ENCODE measurements around the gene RBP3. TPM values are rescaled to one million over a fixed set of nuclear protein-coding genes. Genes with fewer than 3 reads are reported as not detected.

Gene RBP3
- total and polyA plus RNA-seq, 7 donors, result not detected

GRCh38 chr10:47337310-47337709 lies 10.9 kb upstream of the RBP3 start:
- TF ChIP-seq POLR2AphosphoS5 (IDR thresholded peaks at IDR 0.05) (no peak), POLR2A (IDR thresholded peaks at IDR 0.05) (no peak), CTCF (IDR thresholded peaks at IDR 0.05) (no peak), EP300 (IDR thresholded peaks at IDR 0.05) (no peak)
- Histone ChIP-seq H3K36me3 (no peaks in the 10 kb centered on the region), H3K4me3 (no peak overlapping the region), H3K4me1 (peaks cover 0 to 6% (median 2%) of the 10 kb centered on the region in 4 donors), H3K9me3 (no peaks in the 10 kb centered on the region), H3K27me3 (peaks cover 0 to 7% (median 0%) of the 10 kb centered on the region in 3 donors), H3K27ac (no peak overlapping the region)
- 80 to 89% methylated on average over 4 of the region's 4 CpGs for WGBS, 2 donors
- intact Hi-C loops (cut with DNase I), result no loop called here
- DNase-seq, result no peak

- intact Hi-C loops (cut with DNase I), result no loop called here
- WGBS, 2 donors, result 89 to 95% methylated on average over 8 of the region's 8 CpGs
Measured at GRCh38 chr10:47339186-47339735, 8.9 kb upstream of the RBP3 start.

GRCh38 chr10:47339759-47340607 lies 8.2 kb upstream of the RBP3 start:
- Histone ChIP-seq H3K27ac (no peak overlapping the region), H3K9me3 (no peaks in the 10 kb centered on the region), H3K4me1 (peaks cover 0 to 6% (median 2%) of the 10 kb centered on the region in 4 donors), H3K4me3 (no peak overlapping the region), H3K27me3 (peaks cover 0 to 7% (median 0%) of the 10 kb centered on the region in 3 donors), H3K36me3 (no peaks in the 10 kb centered on the region)
- WGBS, 2 donors, result 52 to 68% methylated on average over 15 of the region's 15 CpGs
- peak; percentile 22 for DNase-seq
- no peak for TF ChIP-seq CTCF (IDR thresholded peaks at IDR 0.05)
- TF ChIP-seq EP300 (IDR thresholded peaks at IDR 0.05), result no peak
- TF ChIP-seq POLR2A (IDR thresholded peaks at IDR 0.05), result no peak
- no peak for TF ChIP-seq POLR2AphosphoS5 (IDR thresholded peaks at IDR 0.05)
- intact Hi-C loops (cut with DNase I), result no loop called here

More at GRCh38 chr10:47339186-47339735, 8.9 kb upstream of the RBP3 start:
- DNase-seq, result no peak
- Histone ChIP-seq H3K27me3 (peaks cover 0 to 7% (median 0%) of the 10 kb centered on the region in 3 donors), H3K27ac (no peak overlapping the region), H3K4me3 (no peak overlapping the region), H3K9me3 (no peaks in the 10 kb centered on the region), H3K4me1 (peaks cover 0 to 6% (median 2%) of the 10 kb centered on the region in 4 donors), H3K36me3 (no peaks in the 10 kb centered on the region)
- TF ChIP-seq POLR2AphosphoS5 (IDR thresholded peaks at IDR 0.05) (no peak), CTCF (IDR thresholded peaks at IDR 0.05) (no peak), POLR2A (IDR thresholded peaks at IDR 0.05) (no peak), EP300 (IDR thresholded peaks at IDR 0.05) (no peak)

GRCh38 chr10:47340608-47341170 lies 7.5 kb upstream of the RBP3 start:
- no peak overlapping the region for H3K27ac ChIP-seq
- peaks cover 0 to 7% (median 0%) of the 10 kb centered on the region in 3 donors for H3K27me3 ChIP-seq
- intact Hi-C loops (cut with DNase I), result no loop called here
- H3K4me3 ChIP-seq, result no peak overlapping the region
- H3K36me3 ChIP-seq, result no peaks in the 10 kb centered on the region
- WGBS, 2 donors, result 60 to 75% methylated on average over 5 of the region's 5 CpGs
- peaks cover 0 to 6% (median 2%) of the 10 kb centered on the region in 4 donors for H3K4me1 ChIP-seq
- peak in 3 of 4 experiments; percentile 78 to 89 (median 80) for TF ChIP-seq CTCF (IDR thresholded peaks at IDR 0.05)
- TF ChIP-seq POLR2A (IDR thresholded peaks at IDR 0.05), result no peak
- DNase-seq, result no peak
- H3K9me3 ChIP-seq, result no peaks in the 10 kb centered on the region

All from sigmoid colon (tissue), 7 donors.